Left ventricle myocardium inferior (tissue), 1 donor: ENCODE measurements around the gene VCPKMT. TPM values are rescaled to one million over a fixed set of nuclear protein-coding genes. Genes with fewer than 3 reads are reported as not detected.

Source experiments
- DNase-seq: peaks from one replicate; pipeline ENCODE4 v3.0.0-alpha.2; 2020
- H3K27ac ChIP-seq: fragments of 200-600 bp; replicated peaks from 2 replicates; pipeline ENCODE4 v1.8.0; 2021
- H3K27me3 ChIP-seq: fragments of 200-600 bp; 2 replicates; pipeline ENCODE4 v1.8.0; 2021; ENCODE audit warnings: low read depth
- H3K36me3 ChIP-seq: fragments of 200-600 bp; 2 replicates; pipeline ENCODE4 v1.8.0; 2021
- H3K4me1 ChIP-seq: fragments of 200-600 bp; 2 replicates; pipeline ENCODE4 v1.8.0; 2021
- H3K4me3 ChIP-seq: fragments of 200-600 bp; 2 replicates; pipeline ENCODE4 v1.8.0; 2021; ENCODE audit warnings: mild to moderate bottlenecking, moderate library complexity
- H3K9me3 ChIP-seq: fragments of 200-600 bp; replicated peaks from 2 replicates; pipeline ENCODE4 v1.8.0; 2021
- CTCF ChIP-seq: fragments of 200-600 bp; IDR thresholded peaks from 2 replicates; pipeline ENCODE4 v1.8.0; 2021; ENCODE audit warnings: antibody characterized with exemption, mild to moderate bottlenecking, borderline replicate concordance
- intact Hi-C: fragments of 100-400 bp; cut with micrococcal nuclease; formaldehyde crosslinking; loops from one replicate; pipeline ENCODE4 v1.11.0; 2022
- total RNA-seq: library from RNA; stranded (reverse); fragmentation: NEBNext Ultra II Directional; extraction: Animal tissue kit (Norgen Biotek cat#: 25700); gene quantifications from one replicate; pipeline ENCODE4 v1.2.1, GENCODE V29; 2021
- donor health status: DM: no; HTN: yes; CAD: no; lungs with severe emphysema.

The VCPKMT gene
- total RNA-seq, 1 donor from 2014 or later = 4.1 TPM

- intact Hi-C loops = no loop called here
- Histone ChIP-seq H3K27ac (no peak overlapping the region), H3K27me3 (no peaks in the 10 kb centered on the region), H3K4me1 (no peaks in the 10 kb centered on the region), H3K36me3 (no peaks in the 10 kb centered on the region), H3K4me3 (no peak overlapping the region), H3K9me3 (no peaks in the 10 kb centered on the region)
- no peak for TF ChIP-seq CTCF
- no peak for DNase-seq
These were observed 48.5 kb downstream of the VCPKMT start for GRCh38 chr14:50067723-50068495.

GRCh38 chr14:50065583-50065982 is 50.8 kb downstream of the VCPKMT start:
- no peak for DNase-seq
- Histone ChIP-seq H3K9me3 (no peaks in the 10 kb centered on the region), H3K27ac (no peak overlapping the region), H3K4me3 (no peak overlapping the region), H3K36me3 (no peaks in the 10 kb centered on the region), H3K4me1 (peaks cover 22% of the 10 kb centered on the region), H3K27me3 (no peaks in the 10 kb centered on the region)
- intact Hi-C loops = no loop called here
- TF ChIP-seq CTCF = no peak

- intact Hi-C loops = no loop called here
- no peak for DNase-seq
- Histone ChIP-seq H3K27ac (no peak overlapping the region), H3K27me3 (no peaks in the 10 kb centered on the region), H3K4me3 (no peak overlapping the region), H3K9me3 (no peaks in the 10 kb centered on the region), H3K36me3 (no peaks in the 10 kb centered on the region), H3K4me1 (peaks cover 27% of the 10 kb centered on the region)
- no peak for TF ChIP-seq CTCF
These were observed 51.4 kb downstream of the VCPKMT start for GRCh38 chr14:50064993-50065392.

GRCh38 chr14:50063876-50064420 is 52.4 kb downstream of the VCPKMT start:
- peaks cover 27% of the 10 kb centered on the region for H3K4me1 ChIP-seq
- no peak for TF ChIP-seq CTCF
- intact Hi-C loops = no loop called here
- H3K9me3 ChIP-seq = no peaks in the 10 kb centered on the region
- no peak for DNase-seq
- H3K36me3 ChIP-seq = no peaks in the 10 kb centered on the region
- no peak overlapping the region for H3K4me3 ChIP-seq
- no peak overlapping the region for H3K27ac ChIP-seq
- no peaks in the 10 kb centered on the region for H3K27me3 ChIP-seq

GRCh38 chr14:50062438-50063085 is 53.8 kb downstream of the VCPKMT start:
- no peaks in the 10 kb centered on the region for H3K27me3 ChIP-seq
- DNase-seq = no peak
- H3K4me3 ChIP-seq = no peak overlapping the region
- intact Hi-C loops = no loop called here
- no peak for TF ChIP-seq CTCF
- H3K9me3 ChIP-seq = no peaks in the 10 kb centered on the region
- no peaks in the 10 kb centered on the region for H3K36me3 ChIP-seq
- H3K27ac ChIP-seq = no peak overlapping the region
- H3K4me1 ChIP-seq = peaks cover 27% of the 10 kb centered on the region
